ENCODE data around the gene SH3PXD2A. TPM values are rescaled to one million over a fixed set of nuclear protein-coding genes. Genes with fewer than 3 reads are reported as not detected.

SH3PXD2A gene
- total and polyA plus RNA-seq, 9 of the 15 experiments (the other 6 are each of a cell fraction or from before 2014, with no cell fraction given): 0.41 to 9.3 (median 2.5) TPM

- TF ChIP-seq BCLAF1 (IDR thresholded peaks at IDR 0.05; ENCODE audit: borderline replicate concordance in 1 of 2, control insufficient read depth in 1 of 2, low read depth in 2 of 2, low read length in 1 of 2) (no peak), ZNF668 (CRISPR knock-in tag; IDR thresholded peaks at IDR 0.05) (no peak), ZBTB12 (CRISPR knock-in tag; IDR thresholded peaks at IDR 0.05) (no peak), LARP7 (IDR thresholded peaks at IDR 0.05) (no peak), MAX (CRISPR knock-in tag; IDR thresholded peaks at IDR 0.05) (peak; percentile 69), DEAF1 (CRISPR knock-in tag; IDR thresholded peaks at IDR 0.05) (no peak), AFF1 (IDR thresholded peaks at IDR 0.05; ENCODE audit: low read depth in 1 of 2, partially characterized antibody in 2 of 2) (no peak), BRCA1 (IDR thresholded peaks at IDR 0.05) (no peak), BRCA1 (CRISPR knock-in tag; IDR thresholded peaks at IDR 0.05) (no peak), PCBP2 (IDR thresholded peaks at IDR 0.05; ENCODE audit: low read depth, low read length, poor library complexity, severe bottlenecking) (no peak), HDAC6 (IDR thresholded peaks at IDR 0.05; ENCODE audit: low read depth, low read length) (no peak), ZFP1 (CRISPR knock-in tag; IDR thresholded peaks at IDR 0.05) (no peak)
These were observed 236.6 kb downstream of the SH3PXD2A start (continued) for GRCh38 chr10:103618575-103619423.

Measured in K562 (cell line).